Fibroblast of mammary gland (primary cell): Measurements from ENCODE around the gene RPS6KA4.

Experiments
- DNase-seq: peaks from one replicate; pipeline ENCODE4 v3.0.0-alpha.2; 2010; ENCODE audit warnings: low read depth
- H3K4me3 ChIP-seq: 2 replicates; pipeline ENCODE4 v1.5.1; 2011; ENCODE audit warnings: low read depth, mild to moderate bottlenecking, low read length, moderate library complexity; ENCODE audit not compliant: control insufficient read depth
- TF ChIP-seq, protein P1 (sequence below): conservative IDR thresholded peaks from 2 replicates; pipeline ENCODE4 v1.5.1; 2011; ENCODE audit warnings: low read depth, low read length, inconsistent platforms; ENCODE audit not compliant: control insufficient read depth, insufficient read depth

The RPS6KA4 gene

DNA sequence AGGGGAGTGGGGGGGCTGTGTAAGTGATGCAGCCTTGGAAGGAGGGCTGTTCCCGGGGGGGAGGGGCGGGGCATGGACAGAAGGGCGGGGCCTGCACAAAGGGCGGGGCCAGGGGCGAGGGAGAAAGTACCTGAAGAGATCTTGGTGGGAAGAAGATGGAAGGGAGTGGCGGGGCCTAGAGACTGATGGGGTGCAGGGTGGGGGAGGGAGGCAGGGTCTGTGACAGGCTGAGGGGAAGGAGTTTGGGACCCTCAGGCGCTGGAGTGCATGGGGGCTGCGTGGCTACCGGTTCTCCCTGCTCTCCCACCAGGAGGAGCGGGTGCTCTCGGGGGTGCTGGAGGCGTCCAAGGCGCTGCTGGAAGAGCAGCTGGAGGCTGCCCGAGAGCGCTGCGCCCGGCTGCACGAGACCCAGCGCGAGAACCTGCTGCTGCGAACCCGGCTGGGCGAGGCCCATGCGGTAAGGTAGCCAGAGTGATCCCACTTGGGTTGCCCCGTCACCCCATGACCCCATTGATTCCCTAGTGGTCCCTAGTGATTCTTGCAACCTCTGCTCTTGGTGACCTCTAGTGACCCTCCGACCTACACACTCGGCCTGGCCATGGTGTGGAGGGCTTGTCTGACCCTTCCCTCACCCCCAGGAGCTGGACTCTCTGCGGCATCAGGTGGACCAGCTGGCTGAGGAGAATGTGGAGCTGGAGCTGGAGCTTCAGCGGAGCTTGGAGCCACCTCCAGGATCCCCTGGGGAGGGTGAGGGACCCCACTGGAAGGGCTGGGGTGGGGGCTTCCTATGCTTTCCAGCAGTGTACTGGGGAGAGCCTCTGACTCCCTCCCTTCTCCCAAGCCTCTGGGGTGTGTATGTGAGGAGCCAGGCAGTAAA, 15.9 kb upstream of the RPS6KA4 start:
- TF ChIP-seq, protein P1, sequence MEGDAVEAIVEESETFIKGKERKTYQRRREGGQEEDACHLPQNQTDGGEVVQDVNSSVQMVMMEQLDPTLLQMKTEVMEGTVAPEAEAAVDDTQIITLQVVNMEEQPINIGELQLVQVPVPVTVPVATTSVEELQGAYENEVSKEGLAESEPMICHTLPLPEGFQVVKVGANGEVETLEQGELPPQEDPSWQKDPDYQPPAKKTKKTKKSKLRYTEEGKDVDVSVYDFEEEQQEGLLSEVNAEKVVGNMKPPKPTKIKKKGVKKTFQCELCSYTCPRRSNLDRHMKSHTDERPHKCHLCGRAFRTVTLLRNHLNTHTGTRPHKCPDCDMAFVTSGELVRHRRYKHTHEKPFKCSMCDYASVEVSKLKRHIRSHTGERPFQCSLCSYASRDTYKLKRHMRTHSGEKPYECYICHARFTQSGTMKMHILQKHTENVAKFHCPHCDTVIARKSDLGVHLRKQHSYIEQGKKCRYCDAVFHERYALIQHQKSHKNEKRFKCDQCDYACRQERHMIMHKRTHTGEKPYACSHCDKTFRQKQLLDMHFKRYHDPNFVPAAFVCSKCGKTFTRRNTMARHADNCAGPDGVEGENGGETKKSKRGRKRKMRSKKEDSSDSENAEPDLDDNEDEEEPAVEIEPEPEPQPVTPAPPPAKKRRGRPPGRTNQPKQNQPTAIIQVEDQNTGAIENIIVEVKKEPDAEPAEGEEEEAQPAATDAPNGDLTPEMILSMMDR, result no peak
- H3K4me3 ChIP-seq, result peak overlapping the region; percentile 12
- no peak for DNase-seq

DNA sequence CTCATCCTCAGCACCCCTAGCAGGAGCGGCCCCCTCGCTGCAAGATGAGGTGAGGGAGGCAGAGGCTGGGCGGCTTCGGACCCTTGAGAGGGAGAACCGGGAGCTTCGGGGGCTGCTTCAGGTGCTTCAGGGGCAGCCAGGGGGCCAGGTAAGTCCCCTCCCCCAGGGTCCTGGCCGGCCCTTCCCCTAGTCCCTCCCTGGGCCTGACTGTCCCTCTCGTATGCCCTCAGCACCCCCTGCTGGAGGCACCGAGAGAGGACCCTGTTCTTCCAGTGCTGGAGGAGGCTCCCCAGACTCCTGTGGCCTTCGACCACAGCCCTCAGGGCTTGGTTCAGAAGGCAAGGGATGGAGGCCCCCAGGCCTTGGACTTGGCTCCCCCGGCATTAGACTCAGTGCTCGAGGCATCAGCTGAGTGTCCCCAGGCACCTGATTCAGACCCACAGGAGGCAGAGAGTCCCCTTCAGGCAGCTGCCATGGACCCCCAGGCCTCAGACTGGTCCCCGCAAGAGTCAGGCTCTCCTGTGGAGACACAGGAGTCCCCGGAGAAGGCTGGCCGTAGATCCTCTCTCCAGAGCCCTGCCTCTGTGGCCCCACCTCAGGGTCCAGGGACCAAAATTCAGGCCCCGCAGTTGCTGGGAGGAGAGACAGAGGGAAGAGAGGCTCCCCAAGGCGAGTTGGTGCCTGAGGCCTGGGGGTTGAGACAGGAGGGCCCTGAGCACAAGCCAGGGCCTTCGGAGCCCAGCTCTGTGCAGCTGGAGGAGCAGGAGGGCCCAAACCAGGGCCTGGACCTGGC, 15.0 kb upstream of the RPS6KA4 start:
- no peak overlapping the region for H3K4me3 ChIP-seq
- no peak for DNase-seq
- TF ChIP-seq, protein P1, result peak; percentile 31

DNA sequence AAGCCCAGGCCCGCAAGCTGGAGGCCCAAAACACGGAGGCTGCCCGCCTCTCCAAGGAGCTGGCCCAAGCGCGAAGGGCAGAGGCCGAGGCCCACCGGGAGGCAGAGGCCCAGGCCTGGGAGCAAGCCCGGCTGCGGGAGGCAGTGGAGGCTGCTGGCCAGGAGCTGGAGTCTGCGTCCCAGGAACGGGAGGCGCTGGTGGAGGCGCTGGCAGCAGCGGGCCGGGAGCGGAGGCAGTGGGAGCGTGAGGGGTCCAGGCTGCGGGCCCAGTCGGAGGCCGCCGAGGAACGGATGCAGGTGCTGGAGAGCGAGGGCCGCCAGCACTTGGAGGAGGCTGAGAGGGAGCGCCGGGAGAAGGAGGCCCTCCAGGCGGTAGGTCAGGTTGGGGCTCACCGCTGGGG, 14.2 kb upstream of the RPS6KA4 start:
- TF ChIP-seq, protein P1, result no peak
- H3K4me3 ChIP-seq, result no peak overlapping the region
- no peak for DNase-seq

DNA sequence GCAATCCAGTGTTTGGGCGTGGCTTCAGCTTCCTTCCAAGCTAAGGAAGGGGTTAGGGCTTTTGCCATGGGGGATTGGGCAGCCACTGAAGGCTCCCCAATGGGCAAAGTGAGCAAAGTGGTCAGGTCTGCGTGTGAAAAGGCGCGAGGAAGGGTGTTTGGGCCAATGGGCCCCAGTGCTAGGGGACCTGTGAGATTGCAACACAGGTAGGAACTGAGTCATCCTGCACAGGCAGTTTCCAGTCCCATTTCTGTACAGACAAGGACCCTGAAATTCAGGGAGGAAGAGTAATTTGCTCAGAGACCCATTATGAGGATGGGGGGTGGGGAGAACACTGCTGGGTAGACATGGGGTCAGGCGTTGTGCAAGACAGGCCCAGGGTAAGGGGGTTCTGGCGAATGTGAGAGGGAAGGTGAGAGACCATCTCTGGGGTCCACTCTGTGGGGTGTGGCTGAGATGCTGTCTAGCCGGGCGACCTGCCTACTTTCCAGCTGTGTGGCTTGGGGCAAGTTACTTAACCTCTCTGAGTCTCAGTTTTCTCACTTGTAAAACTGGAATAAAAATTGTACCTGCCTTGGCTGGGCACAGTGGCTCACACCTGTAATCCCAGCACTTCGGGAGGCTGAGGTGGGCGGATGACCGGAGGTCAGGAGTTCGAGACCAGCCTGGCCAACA, 11.6 kb upstream of the RPS6KA4 start:
- TF ChIP-seq, protein P1, result no peak
- no peak for DNase-seq
- H3K4me3 ChIP-seq, result no peak overlapping the region

DNA sequence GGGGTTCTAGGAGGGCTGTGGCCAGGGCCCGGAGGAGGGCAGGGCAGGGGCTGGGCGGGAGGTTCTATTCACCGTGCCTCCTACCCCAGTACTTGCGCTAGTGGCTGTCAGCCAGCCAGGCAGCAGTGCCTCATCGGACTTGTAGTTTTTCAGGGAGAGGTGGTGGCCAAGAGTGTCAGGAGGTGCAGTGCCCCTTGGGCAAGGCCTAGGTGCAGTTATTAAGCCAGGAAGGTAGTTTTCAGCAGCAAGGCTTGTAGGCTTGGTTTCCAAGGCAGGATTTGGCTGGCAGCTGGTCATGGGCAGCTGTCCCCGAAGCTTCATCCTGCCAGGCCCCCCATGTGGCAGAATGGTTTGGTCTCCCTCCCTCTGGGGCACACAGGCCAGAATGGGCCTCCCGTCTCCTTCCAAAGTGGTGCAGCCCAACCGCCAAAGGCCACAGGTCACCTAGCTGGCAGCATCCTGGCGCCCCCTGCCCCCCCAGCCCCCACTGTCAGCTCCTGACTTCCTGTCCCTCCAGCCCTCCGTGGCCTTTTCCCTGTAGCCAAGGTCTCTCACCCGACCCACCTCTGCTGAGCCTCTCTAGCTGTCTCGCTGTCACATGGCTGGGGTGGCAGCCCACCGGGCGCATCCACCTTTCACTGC, 10.5 kb upstream of the RPS6KA4 start:
- no peak overlapping the region for H3K4me3 ChIP-seq
- TF ChIP-seq, protein P1, result no peak
- no peak for DNase-seq

DNA sequence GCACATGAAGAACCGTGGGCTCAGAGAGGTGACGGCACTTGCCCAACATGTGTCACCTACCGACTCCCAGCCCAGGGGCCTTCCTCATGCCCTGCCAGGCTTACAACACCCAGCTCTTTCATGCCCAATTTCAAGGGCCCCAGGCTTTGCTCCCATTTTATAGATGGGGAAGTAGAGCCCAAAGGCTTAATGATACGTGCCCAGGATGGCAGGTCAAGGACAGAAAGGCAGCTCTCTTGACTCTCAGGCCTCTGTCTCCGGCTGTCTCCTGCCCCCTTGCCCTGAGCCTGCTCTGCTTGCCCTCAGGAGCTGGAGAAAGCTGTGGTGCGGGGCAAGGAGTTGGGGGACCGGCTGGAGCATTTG, 10.0 kb upstream of the RPS6KA4 start:
- TF ChIP-seq, protein P1, result no peak
- DNase-seq, result no peak

More for the DNA sequence above, 10.0 kb upstream of the RPS6KA4 start:
- H3K4me3 ChIP-seq, result no peak overlapping the region
